ENCODE measurements around the gene ABCC3. TPM values are rescaled to one million over a fixed set of nuclear protein-coding genes. Genes with fewer than 3 reads are reported as not detected.

The ABCC3 gene
- total and polyA plus RNA-seq, 9 of the 15 experiments (the other 6 are each of a cell fraction or from before 2014, with no cell fraction given) = 0.03 to 1.6 (median 0.42) TPM; not detected in 5

DNA sequence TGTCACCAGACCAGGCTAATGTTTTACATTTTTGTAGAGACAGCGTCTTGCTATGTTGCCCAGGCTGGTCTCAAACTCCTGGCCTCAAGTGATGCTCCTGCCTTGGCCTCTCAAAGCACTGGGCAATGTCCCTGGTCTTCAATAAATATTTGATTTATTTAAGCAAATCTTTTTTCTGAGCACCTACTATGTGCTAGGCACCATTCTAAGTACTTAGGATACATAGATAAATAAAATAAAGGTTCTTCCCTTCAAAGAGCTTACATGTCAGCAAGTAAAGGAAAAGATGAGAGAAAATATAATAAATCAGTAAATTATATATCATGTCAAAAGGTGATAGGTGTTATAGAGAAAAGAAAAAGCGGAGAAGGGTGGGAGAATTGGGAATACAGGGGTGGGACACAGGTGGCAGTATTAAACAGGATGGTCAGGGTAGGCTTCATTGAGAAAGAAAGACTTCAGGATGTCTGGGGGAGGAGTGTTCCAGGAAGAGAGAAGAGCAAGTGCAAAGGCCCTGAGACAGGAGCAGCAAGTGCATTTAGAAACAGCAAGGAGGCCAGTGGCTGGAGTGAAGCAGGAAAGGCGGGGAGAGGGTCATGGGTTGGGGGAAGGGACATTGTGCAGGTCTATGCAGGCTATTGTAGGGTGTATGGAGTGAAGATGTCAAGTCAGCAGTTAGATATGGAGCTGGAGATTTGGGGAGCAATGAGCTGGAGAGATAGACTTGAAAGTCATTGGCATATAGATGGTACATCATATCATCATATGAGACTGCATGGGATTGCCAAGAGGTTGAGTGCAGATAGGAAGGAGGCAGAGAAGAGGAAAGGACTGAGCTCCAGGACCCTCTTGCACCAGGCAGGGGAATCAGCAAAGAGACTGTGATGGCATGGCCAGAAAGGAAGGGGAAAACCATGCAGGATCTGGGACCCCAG is 11.3 kb downstream of the ABCC3 start:
- intact Hi-C loops (cut with micrococcal nuclease) = no loop called here
- CTCF ChIA-PET (ENCODE audit: low intra/inter-chr PET ratio) = no interaction called here
- Histone ChIP-seq H3K36me3 (ENCODE audit: control insufficient read depth, insufficient read depth, low read length) (no peaks in the 10 kb centered on the region), H3K79me2 (ENCODE audit: control insufficient read depth, insufficient read depth, low read length) (no peaks in the 10 kb centered on the region), H3K27me3 (ENCODE audit: control insufficient read depth in 2 of 2, insufficient read depth in 2 of 2, low read length in 2 of 2) (no peaks in the 10 kb centered on the region), H2AFZ (ENCODE audit: low read depth, low read length) (no peak overlapping the region), H3K9ac (ENCODE audit: insufficient read depth in 1 of 2, low read depth in 2 of 2, low read length in 2 of 2) (no peak overlapping the region), H3K4me3 (no peak overlapping the region), H3K9me1 (ENCODE audit: control insufficient read depth, insufficient read depth, low read length) (no peaks in the 10 kb centered on the region), H4K20me1 (replicated peaks; ENCODE audit: control insufficient read depth, insufficient read depth, low read length) (no peaks in the 10 kb centered on the region), H3K4me2 (ENCODE audit: insufficient read depth, low read length) (no peak overlapping the region), H3K4me1 (replicated peaks in 1 of 2; ENCODE audit: control insufficient read depth in 2 of 2, insufficient read depth in 2 of 2, low read length in 2 of 2) (peaks cover 4 to 10% of the 10 kb centered on the region in 2 experiments), H3K9me3 (replicated peaks; ENCODE audit: control insufficient read depth, insufficient read depth, low read depth, low read length) (no peaks in the 10 kb centered on the region), H3K27ac (ENCODE audit: extremely low read depth, low read depth, low read length) (no peak overlapping the region)
- no peak for TF ChIP-seq ZNF717 (CRISPR knock-in tag; IDR thresholded peaks at IDR 0.05)
- TF ChIP-seq, protein P1, sequence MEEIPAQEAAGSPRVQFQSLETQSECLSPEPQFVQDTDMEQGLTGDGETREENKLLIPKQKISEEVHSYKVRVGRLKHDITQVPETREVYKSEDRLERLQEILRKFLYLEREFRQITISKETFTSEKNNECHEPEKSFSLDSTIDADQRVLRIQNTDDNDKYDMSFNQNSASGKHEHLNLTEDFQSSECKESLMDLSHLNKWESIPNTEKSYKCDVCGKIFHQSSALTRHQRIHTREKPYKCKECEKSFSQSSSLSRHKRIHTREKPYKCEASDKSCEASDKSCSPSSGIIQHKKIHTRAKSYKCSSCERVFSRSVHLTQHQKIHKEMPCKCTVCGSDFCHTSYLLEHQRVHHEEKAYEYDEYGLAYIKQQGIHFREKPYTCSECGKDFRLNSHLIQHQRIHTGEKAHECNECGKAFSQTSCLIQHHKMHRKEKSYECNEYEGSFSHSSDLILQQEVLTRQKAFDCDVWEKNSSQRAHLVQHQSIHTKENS (CRISPR knock-in tag; IDR thresholded peaks at IDR 0.05) = no peak
- TF ChIP-seq ZNF316 (IDR thresholded peaks at IDR 0.05) = peak; percentile 91
- TF ChIP-seq, protein P2, sequence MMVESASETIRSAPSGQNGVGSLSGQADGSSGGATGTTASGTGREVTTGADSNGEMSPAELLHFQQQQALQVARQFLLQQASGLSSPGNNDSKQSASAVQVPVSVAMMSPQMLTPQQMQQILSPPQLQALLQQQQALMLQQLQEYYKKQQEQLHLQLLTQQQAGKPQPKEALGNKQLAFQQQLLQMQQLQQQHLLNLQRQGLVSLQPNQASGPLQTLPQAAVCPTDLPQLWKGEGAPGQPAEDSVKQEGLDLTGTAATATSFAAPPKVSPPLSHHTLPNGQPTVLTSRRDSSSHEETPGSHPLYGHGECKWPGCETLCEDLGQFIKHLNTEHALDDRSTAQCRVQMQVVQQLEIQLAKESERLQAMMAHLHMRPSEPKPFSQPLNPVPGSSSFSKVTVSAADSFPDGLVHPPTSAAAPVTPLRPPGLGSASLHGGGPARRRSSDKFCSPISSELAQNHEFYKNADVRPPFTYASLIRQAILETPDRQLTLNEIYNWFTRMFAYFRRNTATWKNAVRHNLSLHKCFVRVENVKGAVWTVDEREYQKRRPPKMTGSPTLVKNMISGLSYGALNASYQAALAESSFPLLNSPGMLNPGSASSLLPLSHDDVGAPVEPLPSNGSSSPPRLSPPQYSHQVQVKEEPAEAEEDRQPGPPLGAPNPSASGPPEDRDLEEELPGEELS (CRISPR knock-in tag; IDR thresholded peaks at IDR 0.05; ENCODE audit: borderline replicate concordance) = no peak
- no peak for TF ChIP-seq ZNF124 (CRISPR knock-in tag; IDR thresholded peaks at IDR 0.05)
- TF ChIP-seq, protein P3, sequence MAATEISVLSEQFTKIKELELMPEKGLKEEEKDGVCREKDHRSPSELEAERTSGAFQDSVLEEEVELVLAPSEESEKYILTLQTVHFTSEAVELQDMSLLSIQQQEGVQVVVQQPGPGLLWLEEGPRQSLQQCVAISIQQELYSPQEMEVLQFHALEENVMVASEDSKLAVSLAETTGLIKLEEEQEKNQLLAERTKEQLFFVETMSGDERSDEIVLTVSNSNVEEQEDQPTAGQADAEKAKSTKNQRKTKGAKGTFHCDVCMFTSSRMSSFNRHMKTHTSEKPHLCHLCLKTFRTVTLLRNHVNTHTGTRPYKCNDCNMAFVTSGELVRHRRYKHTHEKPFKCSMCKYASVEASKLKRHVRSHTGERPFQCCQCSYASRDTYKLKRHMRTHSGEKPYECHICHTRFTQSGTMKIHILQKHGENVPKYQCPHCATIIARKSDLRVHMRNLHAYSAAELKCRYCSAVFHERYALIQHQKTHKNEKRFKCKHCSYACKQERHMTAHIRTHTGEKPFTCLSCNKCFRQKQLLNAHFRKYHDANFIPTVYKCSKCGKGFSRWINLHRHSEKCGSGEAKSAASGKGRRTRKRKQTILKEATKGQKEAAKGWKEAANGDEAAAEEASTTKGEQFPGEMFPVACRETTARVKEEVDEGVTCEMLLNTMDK (IDR thresholded peaks at IDR 0.05; ENCODE audit: borderline replicate concordance, insufficient read depth, low read depth, low read length, poor library complexity, severe bottlenecking) = no peak
- TF ChIP-seq MAFF (IDR thresholded peaks at IDR 0.05; ENCODE audit: low read length) = peak; percentile 37; the same call in 1 of the 2 replicates
- peak; percentile 71 for TF ChIP-seq MAFG (tag; conservative IDR thresholded peaks at IDR 0.05)
- no peak for TF ChIP-seq ZNF785 (CRISPR knock-in tag; IDR thresholded peaks at IDR 0.05)
- peak; percentile 79 for TF ChIP-seq C11orf30 (IDR thresholded peaks at IDR 0.05; ENCODE audit: low read depth)
- 0 out of 2 replicates have a peak, but pooled peaks have one; percentile 11 for TF ChIP-seq BCOR (IDR thresholded peaks at IDR 0.05)
- TF ChIP-seq, protein P4, sequence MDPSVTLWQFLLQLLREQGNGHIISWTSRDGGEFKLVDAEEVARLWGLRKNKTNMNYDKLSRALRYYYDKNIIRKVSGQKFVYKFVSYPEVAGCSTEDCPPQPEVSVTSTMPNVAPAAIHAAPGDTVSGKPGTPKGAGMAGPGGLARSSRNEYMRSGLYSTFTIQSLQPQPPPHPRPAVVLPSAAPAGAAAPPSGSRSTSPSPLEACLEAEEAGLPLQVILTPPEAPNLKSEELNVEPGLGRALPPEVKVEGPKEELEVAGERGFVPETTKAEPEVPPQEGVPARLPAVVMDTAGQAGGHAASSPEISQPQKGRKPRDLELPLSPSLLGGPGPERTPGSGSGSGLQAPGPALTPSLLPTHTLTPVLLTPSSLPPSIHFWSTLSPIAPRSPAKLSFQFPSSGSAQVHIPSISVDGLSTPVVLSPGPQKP (CRISPR knock-in tag; IDR thresholded peaks at IDR 0.05) = no peak
- peak; percentile 43; the same call in 1 of the 2 replicates for TF ChIP-seq MAFK (IDR thresholded peaks at IDR 0.05; ENCODE audit: low read length)
- DNase-seq (ENCODE audit: extremely low read depth in 1 of 4, low spot score in 3 of 4) (no peak), ATAC-seq (no peak), FAIRE-seq (no peak)
- POLR2A ChIA-PET = interaction anchor here (1.0 to 1.1 kb wide), 2 partner anchors 12 to 15 kb away, joined by 4 to 6 read pairs; no protein-coding TSS in a partner anchor
- 20% methylated on average over 3 of the region's 3 CpGs for WGBS (ENCODE audit: insufficient coverage, low coverage, missing lambda C conversion rate)
- in situ Hi-C loops (cut with MboI) = no loop called here
- no TSS peak for BruUV-seq (replicated peaks)
